Gastroesophageal sphincter (tissue), 4 donors: ENCODE results near the gene TMA7. TPM values are rescaled to one million over a fixed set of nuclear protein-coding genes. Genes with fewer than 3 reads are reported as not detected.
"Not testable (repeated sequence)": the region's sequence is repeated elsewhere in the genome, so short reads cannot be mapped to it uniquely, and the experiment has no call there.

Experiments
- ATAC-seq: fragments of 150-250 bp; one replicate; pipeline ENCODE4 v1.9.1; 2016; ENCODE audit warnings: mild to moderate bottlenecking, moderate library complexity
- H3K27ac ChIP-seq, 4 donors: fragments of 200-600 bp; sonication (generic) in 3 of 4; 1 replicate in 3 of 4; 2 replicates in 1 of 4; pipeline ENCODE4 v1.5.1; 2016 to 2019
- H3K27me3 ChIP-seq: fragments of 200-600 bp; sonication (generic); one replicate; pipeline ENCODE4 v1.5.1; 2019
- H3K36me3 ChIP-seq, 2 donors: fragments of 200-600 bp; sonication (generic); one replicate each; pipeline ENCODE4 v1.5.1; 2019; ENCODE audit warnings: control low read depth in 1 of 2
- H3K4me1 ChIP-seq, 3 donors: fragments of 200-600 bp; sonication (generic); 1 replicate in 2 of 3; 2 replicates in 1 of 3; pipeline ENCODE4 v1.5.1; 2016 to 2019; ENCODE audit warnings: control low read depth in 2 of 3
- H3K4me3 ChIP-seq, 2 donors: fragments of 200-600 bp; sonication (generic); one replicate each; pipeline ENCODE4 v1.5.1; 2019; ENCODE audit warnings: mild to moderate bottlenecking in 1 of 2, moderate library complexity in 1 of 2
- H3K9me3 ChIP-seq, 3 donors: fragments of 200-600 bp; sonication (generic); one replicate each; pipeline ENCODE4 v1.5.1; 2017 to 2019; ENCODE audit warnings: control low read depth in 2 of 3
- EP300 ChIP-seq: sonication (generic); formaldehyde crosslinking; IDR thresholded peaks from one replicate; pipeline ENCODE4 v1.6.1; 2017; ENCODE audit warnings: antibody characterized with exemption, mild to moderate bottlenecking
- POLR2A ChIP-seq, 2 donors: fragments of 450-650 bp; IDR thresholded peaks; one replicate each; pipeline ENCODE4 v1.6.1; 2017; ENCODE audit warnings: antibody characterized with exemption in 2 of 2, mild to moderate bottlenecking in 2 of 2, moderate library complexity in 1 of 2
- POLR2AphosphoS5 ChIP-seq: sonication (generic); formaldehyde crosslinking; IDR thresholded peaks from one replicate; pipeline ENCODE4 v1.6.1; 2017; ENCODE audit warnings: antibody characterized with exemption
- WGBS, 2 donors: methylation state at CpG; one replicate each; pipeline ENCODE4 v1.1.5; 2018; ENCODE audit warnings: low coverage in 1 of 2; 5-methylcytosine and 5-hydroxymethylcytosine counted together
- total RNA-seq, 4 donors: library from RNA; depleted of rRNA; stranded (reverse); fragments of >200 nt; gene quantifications; one replicate each; pipeline ENCODE4 v1.1.0, GENCODE V29; 2016
- TF ChIP-seq, protein P1 (sequence below), 4 experiments: fragments of 200-600 bp in 2 of 4; fragments of 450-650 bp in 2 of 4; sonication (generic) in 1 of 4; IDR thresholded peaks; one replicate each; pipeline ENCODE4 v1.5.1; 2017 to 2019; ENCODE audit warnings: antibody characterized with exemption in 4 of 4, mild to moderate bottlenecking in 2 of 4, moderate library complexity in 2 of 4

TMA7 gene
- total RNA-seq, 4 donors from 2014 or later = 200 to 329 (median 260) TPM

DNA sequence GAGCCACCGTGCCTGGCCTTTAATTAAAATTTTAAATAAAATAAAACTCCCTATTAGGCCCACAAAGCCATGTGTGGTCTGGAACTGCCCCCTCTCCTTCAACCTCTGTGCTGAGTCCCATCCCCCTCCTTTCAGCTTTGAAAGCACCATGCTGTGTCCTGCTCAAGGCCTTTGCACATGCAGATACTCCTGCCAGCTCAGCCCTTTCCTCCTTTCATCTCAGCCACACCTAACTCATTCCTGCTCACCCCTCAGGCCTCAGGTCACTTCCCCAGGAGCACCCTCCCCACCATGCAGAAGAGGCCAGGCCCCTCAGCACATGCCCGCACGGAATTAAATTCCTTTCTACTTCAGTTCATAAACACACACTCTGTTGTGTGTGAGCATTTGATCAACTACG lies 34.6 kb downstream of the TMA7 start:
- WGBS, 2 donors = 42 to 75% methylated on average over 3 to 4 of the region's 4 CpGs
- ATAC-seq = no peak
- peaks cover 0 to 42% of the 10 kb centered on the region in 2 donors for H3K36me3 ChIP-seq
- no peaks in the 10 kb centered on the region for H3K9me3 ChIP-seq
- no peak overlapping the region for H3K27ac ChIP-seq
- TF ChIP-seq POLR2AphosphoS5 = no peak
- H3K27me3 ChIP-seq = no peaks in the 10 kb centered on the region
- peaks cover 0 to 40% (median 29%) of the 10 kb centered on the region in 3 donors for H3K4me1 ChIP-seq
- H3K4me3 ChIP-seq = no peak overlapping the region

DNA sequence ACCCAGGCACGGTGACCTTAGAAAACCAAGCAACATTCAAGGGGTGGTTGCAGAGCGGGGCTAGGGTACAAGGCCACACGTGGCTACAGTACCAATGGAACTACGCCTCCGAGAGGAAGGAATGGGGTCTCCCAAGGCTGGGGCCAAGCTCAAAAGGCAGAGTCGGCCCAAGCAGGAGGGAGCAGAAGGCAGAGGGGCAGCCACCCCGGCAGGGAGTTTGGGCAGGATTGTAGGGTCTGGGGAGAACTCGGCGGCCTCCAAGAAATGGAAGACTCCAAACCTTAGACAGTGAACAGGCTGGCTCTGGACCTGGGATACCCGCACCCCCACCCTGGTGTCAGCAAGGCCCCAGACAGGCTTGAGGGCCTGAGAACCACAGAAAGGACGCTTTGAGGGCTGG lies 35.1 kb downstream of the TMA7 start:
- Histone ChIP-seq H3K9me3 (no peaks in the 10 kb centered on the region), H3K36me3 (peaks cover 0 to 36% of the 10 kb centered on the region in 2 donors), H3K27ac (no peak overlapping the region), H3K4me3 (no peak overlapping the region), H3K4me1 (peaks cover 0 to 34% (median 23%) of the 10 kb centered on the region in 3 donors), H3K27me3 (no peaks in the 10 kb centered on the region)
- WGBS, 2 donors = 71 to 75% methylated on average over 7 to 10 of the region's 11 CpGs
- ATAC-seq = no peak
- no peak for TF ChIP-seq POLR2AphosphoS5
- no peak for TF ChIP-seq POLR2A (IDR thresholded peaks at IDR 0.05)
- no peak for TF ChIP-seq EP300
- TF ChIP-seq, protein P1, sequence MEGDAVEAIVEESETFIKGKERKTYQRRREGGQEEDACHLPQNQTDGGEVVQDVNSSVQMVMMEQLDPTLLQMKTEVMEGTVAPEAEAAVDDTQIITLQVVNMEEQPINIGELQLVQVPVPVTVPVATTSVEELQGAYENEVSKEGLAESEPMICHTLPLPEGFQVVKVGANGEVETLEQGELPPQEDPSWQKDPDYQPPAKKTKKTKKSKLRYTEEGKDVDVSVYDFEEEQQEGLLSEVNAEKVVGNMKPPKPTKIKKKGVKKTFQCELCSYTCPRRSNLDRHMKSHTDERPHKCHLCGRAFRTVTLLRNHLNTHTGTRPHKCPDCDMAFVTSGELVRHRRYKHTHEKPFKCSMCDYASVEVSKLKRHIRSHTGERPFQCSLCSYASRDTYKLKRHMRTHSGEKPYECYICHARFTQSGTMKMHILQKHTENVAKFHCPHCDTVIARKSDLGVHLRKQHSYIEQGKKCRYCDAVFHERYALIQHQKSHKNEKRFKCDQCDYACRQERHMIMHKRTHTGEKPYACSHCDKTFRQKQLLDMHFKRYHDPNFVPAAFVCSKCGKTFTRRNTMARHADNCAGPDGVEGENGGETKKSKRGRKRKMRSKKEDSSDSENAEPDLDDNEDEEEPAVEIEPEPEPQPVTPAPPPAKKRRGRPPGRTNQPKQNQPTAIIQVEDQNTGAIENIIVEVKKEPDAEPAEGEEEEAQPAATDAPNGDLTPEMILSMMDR (IDR thresholded peaks at IDR 0.05) = no peak

DNA sequence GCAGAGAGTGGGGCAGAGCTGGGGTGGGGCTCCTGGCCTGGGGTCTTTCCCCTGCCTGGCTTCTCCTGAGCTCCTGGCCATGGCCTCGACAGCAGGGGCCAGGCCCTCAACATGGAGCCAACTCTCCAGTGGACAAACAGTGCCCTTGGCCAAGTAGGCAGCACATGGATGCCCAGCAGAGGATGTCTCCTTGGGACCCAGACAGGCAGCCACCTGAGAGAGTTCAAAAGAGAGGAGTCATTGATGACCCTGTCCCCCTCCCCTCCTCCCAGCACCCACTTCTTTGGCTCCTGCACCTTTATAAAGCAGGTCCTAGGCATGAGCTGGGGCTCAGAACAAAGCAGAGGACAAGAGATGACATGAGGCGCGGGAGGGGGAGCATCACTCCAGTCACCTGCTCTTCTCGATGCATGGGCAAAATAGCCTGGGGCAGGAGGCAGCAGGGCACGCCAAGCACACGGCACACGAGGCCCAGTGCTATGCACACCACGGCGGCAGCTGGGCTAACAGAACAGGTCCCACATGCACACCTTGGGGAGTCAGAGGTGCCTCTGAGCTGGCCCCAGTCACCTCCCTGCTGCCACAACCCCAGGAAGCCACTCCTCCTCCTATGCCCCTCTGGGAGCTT lies 36.5 kb downstream of the TMA7 start:
- no peak overlapping the region for H3K27ac ChIP-seq
- WGBS, 2 donors = 43% methylated on average over 1 of the region's 9 CpGs; no CpG with 5 or more reads in 1 of the 2 donors
- H3K9me3 ChIP-seq = no peaks in the 10 kb centered on the region
- H3K4me1 ChIP-seq = peaks cover 0 to 20% (median 13%) of the 10 kb centered on the region in 3 donors
- no peak for TF ChIP-seq POLR2A (IDR thresholded peaks at IDR 0.05)
- TF ChIP-seq EP300 = no peak
- TF ChIP-seq, protein P1 (IDR thresholded peaks at IDR 0.05) = no peak
- TF ChIP-seq POLR2AphosphoS5 = no peak
- H3K27me3 ChIP-seq = no peaks in the 10 kb centered on the region
- peaks cover 0 to 34% of the 10 kb centered on the region in 2 donors for H3K36me3 ChIP-seq
- no peak for ATAC-seq
- no peak overlapping the region for H3K4me3 ChIP-seq

DNA sequence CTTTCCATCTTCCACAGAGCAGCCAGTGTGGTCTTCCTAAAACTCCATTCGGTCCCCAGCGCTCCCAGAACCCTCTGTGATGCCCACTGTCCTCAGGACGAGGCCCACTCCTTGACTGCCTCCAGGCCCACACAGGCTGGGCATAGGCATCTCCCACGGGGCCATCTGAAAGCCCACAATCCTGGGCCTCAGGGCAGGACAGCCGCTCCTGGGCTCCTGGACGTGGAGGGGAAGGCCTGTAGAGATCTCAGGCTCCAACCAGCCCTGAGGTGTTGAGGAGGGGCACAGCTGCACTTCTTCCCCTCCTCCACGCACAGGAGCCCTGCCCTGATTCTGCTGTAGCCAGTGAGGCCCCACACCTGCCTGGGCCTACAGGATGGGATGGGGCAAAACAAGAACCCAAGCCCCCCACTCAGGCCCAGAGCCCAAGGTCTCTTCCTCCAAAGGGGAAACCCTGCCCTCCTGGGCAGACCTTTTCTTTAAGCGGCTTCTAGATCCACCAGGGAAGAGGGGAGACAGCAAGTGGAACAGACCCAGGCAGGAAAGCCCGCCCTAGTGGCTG lies 38.0 kb downstream of the TMA7 start:
- no peaks in the 10 kb centered on the region for H3K9me3 ChIP-seq
- no peaks in the 10 kb centered on the region for H3K27me3 ChIP-seq
- TF ChIP-seq POLR2AphosphoS5 = no peak
- TF ChIP-seq POLR2A (IDR thresholded peaks at IDR 0.05) = no peak
- no peak for TF ChIP-seq EP300
- TF ChIP-seq, protein P1 (IDR thresholded peaks at IDR 0.05) = no peak
- peak overlapping the region in 1 of 4 donors; percentile 13 for H3K27ac ChIP-seq
- 55% methylated on average over 2 of the region's 9 CpGs; no CpG with 5 or more reads in 1 of the 2 donors for WGBS, 2 donors
- ATAC-seq = no peak
- H3K4me1 ChIP-seq = peaks cover 0 to 11% (median 5%) of the 10 kb centered on the region in 3 donors
- H3K4me3 ChIP-seq = no peak overlapping the region
- H3K36me3 ChIP-seq = peaks cover 0 to 35% of the 10 kb centered on the region in 2 donors

DNA sequence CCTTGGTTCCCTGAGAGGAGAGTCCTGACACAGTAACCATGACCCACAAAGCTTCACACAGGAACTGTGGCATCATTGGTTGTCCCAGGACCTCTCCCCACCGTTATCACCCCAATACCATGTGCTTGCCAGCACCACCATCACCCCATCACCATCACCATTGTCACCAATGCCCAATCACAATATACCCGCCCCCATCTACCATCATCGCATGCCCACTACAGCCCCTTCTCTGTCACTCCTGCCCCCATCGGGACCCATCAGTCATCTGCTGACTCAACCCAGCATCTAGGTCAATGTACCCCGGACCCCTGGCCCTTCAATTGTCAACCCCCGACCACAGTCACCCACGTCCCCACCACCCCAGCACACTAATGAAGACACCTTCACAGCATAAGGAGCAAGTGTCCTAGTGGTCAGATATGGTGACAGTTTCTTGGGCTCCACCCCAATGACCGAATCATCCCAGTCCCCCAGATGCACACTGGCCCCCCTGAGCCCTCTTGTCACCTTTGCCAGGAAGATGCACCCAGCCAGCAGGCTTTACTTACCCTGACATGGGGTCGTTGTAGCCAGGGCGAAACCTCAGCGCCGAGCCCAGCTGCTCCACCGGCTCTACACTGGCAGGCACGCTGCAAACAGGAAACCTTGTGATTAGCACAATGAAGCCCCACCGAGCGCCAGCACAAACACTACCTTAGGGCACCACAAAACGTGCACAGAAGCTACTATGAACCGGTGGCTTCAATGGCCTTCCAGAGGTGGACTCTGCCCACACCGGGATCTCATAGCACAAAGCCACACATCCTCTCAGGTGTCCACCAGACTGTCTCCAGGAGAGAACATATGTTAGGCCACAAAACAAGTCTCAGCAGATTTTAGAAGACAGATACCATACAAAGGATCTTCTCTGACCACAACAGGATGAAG lies 38.8 kb downstream of the TMA7 start:
- peaks cover 0 to 35% of the 10 kb centered on the region in 2 donors for H3K36me3 ChIP-seq
- H3K27ac ChIP-seq = peak overlapping the region in 1 of 4 donors; percentile 13
- ATAC-seq = no peak
- H3K27me3 ChIP-seq = no peaks in the 10 kb centered on the region
- no peak overlapping the region for H3K4me3 ChIP-seq
- H3K9me3 ChIP-seq = no peaks in the 10 kb centered on the region
- TF ChIP-seq POLR2A (IDR thresholded peaks at IDR 0.05) (no peak), EP300 (no peak), POLR2AphosphoS5 (no peak)
- H3K4me1 ChIP-seq = peaks cover 0 to 2% (median 0%) of the 10 kb centered on the region in 3 donors
- WGBS, 2 donors = 84% methylated on average over 9 of the region's 19 CpGs

DNA sequence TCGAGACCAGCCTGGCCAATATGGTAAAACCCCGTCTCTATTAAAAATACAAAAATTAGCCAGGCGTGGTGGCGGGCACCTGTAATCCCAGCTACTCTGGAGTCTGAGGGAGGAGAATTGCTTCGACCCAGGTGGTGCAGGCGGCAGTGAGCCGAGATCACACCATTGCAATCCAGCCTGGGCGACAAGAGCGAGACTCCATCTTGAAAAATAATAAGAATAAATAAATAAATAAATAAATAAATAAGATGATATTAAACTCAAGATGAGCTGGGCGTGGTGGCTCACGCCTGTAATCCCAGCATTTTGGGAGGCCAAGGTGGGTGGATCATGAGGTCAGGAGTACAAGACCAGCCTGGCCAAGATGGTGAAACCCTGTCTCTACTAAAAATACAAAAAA lies 40.8 kb downstream of the TMA7 start:
- WGBS, 2 donors = 95 to 97% methylated on average over 5 to 9 of the region's 11 CpGs
- not testable (repeated sequence) for H3K9me3 ChIP-seq, H3K27me3 ChIP-seq, ATAC-seq, H3K27ac ChIP-seq, H3K4me1 ChIP-seq, H3K4me3 ChIP-seq
- H3K36me3 ChIP-seq = peaks cover 0 to 35% of the 10 kb centered on the region in 2 donors

DNA sequence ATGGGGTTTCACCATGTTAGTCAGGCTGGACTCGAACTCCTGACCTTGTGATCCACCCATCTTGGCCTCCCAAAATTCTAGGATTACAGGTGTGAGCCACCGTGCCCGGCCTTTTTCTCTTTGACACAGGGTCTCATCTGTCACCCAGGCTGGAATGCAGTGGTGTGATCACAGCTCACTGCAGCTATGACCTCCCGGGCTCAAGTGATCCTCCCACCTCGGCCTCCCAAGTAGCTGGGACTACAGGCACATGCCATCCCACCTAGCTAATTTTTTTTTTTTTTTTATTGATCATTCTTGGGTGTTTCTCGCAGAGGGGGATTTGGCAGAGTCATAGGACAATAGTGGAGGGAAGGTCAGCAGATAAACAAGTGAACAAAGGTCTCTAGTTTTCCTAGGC lies 42.8 kb downstream of the TMA7 start:
- H3K9me3 ChIP-seq, H3K4me1 ChIP-seq, H3K27me3 ChIP-seq, H3K27ac ChIP-seq, H3K4me3 ChIP-seq, ATAC-seq: not testable (repeated sequence)
- WGBS, 2 donors = 86 to 100% methylated on average over 1 to 2 of the region's 6 CpGs
- H3K36me3 ChIP-seq = peaks cover 0 to 19% of the 10 kb centered on the region in 2 donors
